SH-SY5Y (cell line): ENCODE measurements around the gene MGAT4C.

ENCODE experiments used
- GATA2 ChIP-seq: IDR thresholded peaks from 2 replicates; pipeline ENCODE4 v1.6.1; 2011; ENCODE audit warnings: mild to moderate bottlenecking, low read depth, low read length
- GATA3 ChIP-seq: IDR thresholded peaks from 2 replicates; pipeline ENCODE4 v1.6.1; 2011; ENCODE audit warnings: low read depth, mild to moderate bottlenecking, low read length, moderate library complexity

DNA sequence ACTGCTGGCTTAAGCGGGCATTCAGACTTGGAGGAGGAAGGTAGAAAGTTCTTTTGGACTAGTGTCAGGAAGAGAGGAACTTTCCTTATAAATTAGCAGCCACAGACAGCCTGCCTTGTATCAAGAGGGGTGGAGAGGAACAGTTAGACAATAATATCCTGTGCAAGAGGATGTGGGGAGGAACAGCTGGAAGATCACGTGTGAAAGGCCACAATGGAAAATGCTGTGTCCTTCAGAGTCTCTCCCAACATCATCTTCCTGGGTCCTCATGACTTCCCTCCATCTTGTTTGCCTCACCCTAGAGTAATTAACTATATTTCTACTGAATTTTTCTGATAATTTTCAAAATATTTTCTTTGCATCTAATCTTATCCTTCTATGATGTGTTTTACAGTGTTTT is 117.4 kb downstream of the MGAT4C start:
- TF ChIP-seq GATA2 (no peak), GATA3 (no peak)
